LNCaP clone FGC (cell line): Measurements from ENCODE around the gene ROCK2.

Experiments
- DNase-seq: peaks from one replicate; pipeline ENCODE4 v3.0.0-alpha.2; 2011; ENCODE audit warnings: low read depth
- H3K4me3 ChIP-seq: 2 replicates; pipeline ENCODE4 v1.5.1; 2011; ENCODE audit warnings: mild to moderate bottlenecking, low read depth, low read length, control low read depth
- TF ChIP-seq, protein P1 (sequence below): IDR thresholded peaks from 2 replicates; pipeline ENCODE4 v1.5.1; 2012; ENCODE audit warnings: mild to moderate bottlenecking; ENCODE audit not compliant: control insufficient read depth, insufficient read depth; ENCODE audit errors: extremely low read depth

The ROCK2 gene

DNA sequence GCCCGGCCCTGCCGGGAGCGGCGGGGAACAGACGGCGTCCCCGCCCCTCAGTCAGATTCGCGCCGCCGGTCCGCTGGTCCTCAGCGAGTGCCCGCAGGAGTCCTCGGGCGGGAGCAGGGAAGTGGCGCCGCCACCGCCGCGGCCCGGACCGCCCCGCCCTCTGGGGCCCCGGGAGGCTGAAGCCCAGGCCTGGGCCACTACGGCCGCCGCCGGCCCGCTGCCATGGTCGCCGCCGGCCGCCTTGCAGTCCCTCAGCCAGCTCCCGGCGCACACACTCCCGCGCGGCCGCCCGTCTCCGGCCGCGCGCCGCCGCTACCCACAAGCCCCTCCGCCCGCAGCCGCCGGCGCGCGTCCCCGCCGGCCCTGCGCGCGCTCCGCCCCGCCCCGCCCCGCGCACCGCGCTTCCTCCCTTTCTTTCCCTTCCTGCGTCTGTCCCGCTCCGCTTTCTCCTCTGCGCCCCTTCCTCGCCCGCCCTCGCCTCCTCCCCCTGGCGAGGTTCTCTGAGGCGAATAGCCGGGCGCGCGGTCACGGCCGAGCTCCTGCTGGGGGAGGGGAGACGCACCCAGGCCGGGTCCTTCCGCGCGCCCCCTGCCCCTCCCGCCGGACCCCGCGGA is at the start of gene ROCK2:
Gene ROCK2 (minus strand): TSS at position 295 of the 614 bp plus-strand sequence. CDS start 500 bp downstream, outside the sequence.
- TF ChIP-seq, protein P1, sequence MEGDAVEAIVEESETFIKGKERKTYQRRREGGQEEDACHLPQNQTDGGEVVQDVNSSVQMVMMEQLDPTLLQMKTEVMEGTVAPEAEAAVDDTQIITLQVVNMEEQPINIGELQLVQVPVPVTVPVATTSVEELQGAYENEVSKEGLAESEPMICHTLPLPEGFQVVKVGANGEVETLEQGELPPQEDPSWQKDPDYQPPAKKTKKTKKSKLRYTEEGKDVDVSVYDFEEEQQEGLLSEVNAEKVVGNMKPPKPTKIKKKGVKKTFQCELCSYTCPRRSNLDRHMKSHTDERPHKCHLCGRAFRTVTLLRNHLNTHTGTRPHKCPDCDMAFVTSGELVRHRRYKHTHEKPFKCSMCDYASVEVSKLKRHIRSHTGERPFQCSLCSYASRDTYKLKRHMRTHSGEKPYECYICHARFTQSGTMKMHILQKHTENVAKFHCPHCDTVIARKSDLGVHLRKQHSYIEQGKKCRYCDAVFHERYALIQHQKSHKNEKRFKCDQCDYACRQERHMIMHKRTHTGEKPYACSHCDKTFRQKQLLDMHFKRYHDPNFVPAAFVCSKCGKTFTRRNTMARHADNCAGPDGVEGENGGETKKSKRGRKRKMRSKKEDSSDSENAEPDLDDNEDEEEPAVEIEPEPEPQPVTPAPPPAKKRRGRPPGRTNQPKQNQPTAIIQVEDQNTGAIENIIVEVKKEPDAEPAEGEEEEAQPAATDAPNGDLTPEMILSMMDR = no peak
- H3K4me3 ChIP-seq = peak within 1 kb of the TSS; percentile 78
- peak; percentile 27 for DNase-seq

DNA sequence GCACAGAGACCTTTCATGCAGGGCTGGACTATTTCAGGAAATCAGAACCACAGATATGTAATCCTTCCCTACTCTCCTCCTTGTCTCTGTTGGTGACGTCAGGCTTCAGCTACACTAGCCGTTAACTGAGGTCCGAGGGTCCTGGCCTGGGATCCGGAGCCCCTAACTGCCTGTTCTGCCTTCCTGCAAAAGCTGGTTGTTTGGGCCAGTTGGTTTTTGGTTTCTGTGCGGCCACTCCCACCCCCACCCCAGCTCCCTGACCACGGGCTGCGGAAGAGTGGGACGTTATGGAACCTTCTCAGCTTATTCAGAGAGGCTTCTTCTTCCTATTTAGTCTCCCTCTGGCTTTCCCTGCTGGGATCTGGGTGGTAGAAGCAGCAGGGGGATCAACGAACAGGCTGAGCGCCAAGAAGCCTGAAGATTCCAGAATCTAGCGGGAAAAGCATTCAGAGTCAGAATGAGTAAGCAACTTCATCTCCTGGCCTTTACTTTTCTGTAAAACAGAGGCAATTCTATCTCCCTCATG is 49.3 kb upstream of the ROCK2 start:
- DNase-seq = no peak
- TF ChIP-seq, protein P1 = no peak
- H3K4me3 ChIP-seq = no peak overlapping the region

DNA sequence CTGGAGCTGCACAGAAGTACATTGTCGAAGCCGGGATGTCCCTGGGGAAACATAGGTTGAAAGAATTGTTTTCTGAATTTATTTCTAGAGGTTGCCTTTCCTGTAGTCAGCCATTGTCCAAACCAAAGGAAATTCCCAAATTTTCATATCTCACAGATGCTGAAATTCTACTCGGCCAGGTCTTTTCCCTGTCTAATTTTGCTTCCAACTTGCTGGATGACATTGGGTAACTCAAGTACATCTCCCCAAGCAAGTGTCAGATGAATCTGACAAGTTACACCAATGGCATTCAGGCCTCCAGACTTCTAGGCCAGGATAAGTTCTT is 47.5 kb upstream of the ROCK2 start:
- DNase-seq = no peak
- H3K4me3 ChIP-seq = no peak overlapping the region

DNA sequence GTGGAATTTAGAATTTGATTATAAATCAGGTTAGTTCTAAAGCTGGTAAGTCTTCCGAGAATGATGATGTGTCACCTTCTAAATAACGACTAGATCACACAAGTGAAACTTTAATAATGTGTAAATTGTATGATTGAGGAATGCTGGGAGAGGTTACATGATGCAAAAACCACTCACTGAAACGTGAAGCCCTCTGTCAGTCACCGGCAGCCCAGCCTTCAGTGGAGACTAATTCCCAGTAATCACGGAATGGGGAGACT is 45.9 kb upstream of the ROCK2 start:
- DNase-seq = no peak

More for the DNA sequence above, 47.5 kb upstream of the ROCK2 start:
- TF ChIP-seq, protein P1 = no peak

DNA sequence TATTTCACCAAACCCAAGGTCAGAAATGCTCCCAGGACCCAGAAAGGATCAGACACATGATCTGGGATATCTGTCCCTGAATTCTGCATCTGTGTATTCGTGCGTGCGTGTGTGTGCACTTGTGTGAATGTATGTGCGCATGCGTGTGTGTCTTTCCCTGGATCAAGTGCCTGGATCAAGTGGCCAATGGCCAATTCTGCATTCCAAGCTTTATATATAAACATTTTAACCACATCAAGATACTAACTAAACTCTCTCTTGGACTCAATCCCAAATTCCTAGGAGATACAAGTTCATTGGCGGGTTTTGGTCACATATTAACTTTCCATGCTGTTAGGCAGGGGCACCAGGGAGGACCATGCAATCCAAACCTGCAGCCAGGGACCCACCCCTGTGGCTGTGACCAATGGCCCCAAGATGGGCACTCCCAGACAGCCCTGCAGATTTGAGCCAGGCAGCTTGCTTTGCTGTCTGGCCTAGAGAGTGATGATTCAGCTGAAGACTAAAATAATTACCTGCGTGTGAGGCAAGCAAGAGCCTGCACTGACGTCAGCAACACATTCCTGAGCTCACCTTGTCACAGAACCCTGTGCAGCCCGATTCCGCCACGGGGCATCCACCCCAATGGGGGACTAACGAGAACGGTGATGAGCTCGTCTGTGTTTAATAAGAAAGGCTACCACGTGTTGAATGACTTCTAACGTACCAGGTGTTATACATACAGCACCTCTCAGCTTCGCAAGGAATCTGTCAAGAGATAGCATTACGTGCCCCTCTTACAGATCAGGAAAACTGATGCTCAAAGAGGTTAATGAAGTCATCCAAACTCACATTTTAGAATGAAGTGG is 45.3 kb upstream of the ROCK2 start:
- DNase-seq = peak; percentile 88
- TF ChIP-seq, protein P1 = no peak
- H3K4me3 ChIP-seq = no peak overlapping the region

More for the DNA sequence above, 45.9 kb upstream of the ROCK2 start:
- H3K4me3 ChIP-seq = no peak overlapping the region
- TF ChIP-seq, protein P1 = no peak

DNA sequence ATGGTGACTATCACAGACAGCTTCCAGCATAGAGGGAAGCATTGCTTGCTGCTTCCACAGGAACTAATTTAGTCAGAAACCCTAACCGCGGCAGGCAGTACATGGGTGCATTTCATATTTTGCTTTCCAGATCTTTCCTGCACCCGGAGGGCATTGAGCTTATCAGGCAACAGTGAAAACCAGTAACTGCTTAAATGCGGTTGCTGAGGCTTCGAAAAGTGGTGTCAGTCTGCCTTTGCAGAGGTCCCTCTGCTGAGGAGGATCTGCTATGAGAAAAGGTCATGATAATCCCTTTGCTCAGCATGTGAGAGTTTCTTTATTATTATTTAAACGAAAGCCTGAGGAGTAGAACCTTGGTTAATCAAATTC is 44.6 kb upstream of the ROCK2 start:
- H3K4me3 ChIP-seq = no peak overlapping the region
- DNase-seq = no peak
- TF ChIP-seq, protein P1 = no peak
